DND-41 (cell line): Measurements from ENCODE around the gene C5.

ENCODE experiments used
- ATAC-seq: fragments of 200-7000 bp; cut with Tn5 transposase; 3 replicates; pipeline ENCODE4 v1.9.1; 2021; ENCODE audit warnings: low read depth; ENCODE audit not compliant: insufficient read depth
- DNase-seq: peaks from one replicate; pipeline ENCODE4 v3.0.0-alpha.2; 2020
- H2AFZ ChIP-seq: 2 replicates; pipeline ENCODE4 v1.6.0; 2012; ENCODE audit warnings: low read depth, low read length
- H3K27ac ChIP-seq: 2 replicates; pipeline ENCODE4 v1.5.1; 2012; ENCODE audit warnings: low read length, inconsistent platforms
- H3K27me3 ChIP-seq: fragments of 200-600 bp; sonication (generic); 2 replicates; pipeline ENCODE4 v1.6.0; 2012; ENCODE audit warnings: low read length, mild to moderate bottlenecking, inconsistent platforms; ENCODE audit not compliant: insufficient read depth, poor library complexity
- H3K36me3 ChIP-seq: 2 replicates; pipeline ENCODE4 v1.5.1; 2012; ENCODE audit warnings: low read length, inconsistent platforms; ENCODE audit not compliant: insufficient read depth
- H3K4me1 ChIP-seq: 2 replicates; pipeline ENCODE4 v1.5.1; 2012; ENCODE audit warnings: mild to moderate bottlenecking, low read length; ENCODE audit not compliant: insufficient read depth
- H3K4me2 ChIP-seq: 2 replicates; pipeline ENCODE4 v1.6.0; 2012; ENCODE audit warnings: mild to moderate bottlenecking, moderate library complexity, low read length, inconsistent platforms; ENCODE audit not compliant: insufficient read depth
- H3K4me3 ChIP-seq, 2 experiments: fragments of 200-600 bp in 1 of 2; shearing (Covaris generic) in 1 of 2; 2 replicates each; pipeline ENCODE4 v1.5.1; 2012 to 2016; ENCODE audit warnings: inconsistent platforms in 2 of 2, low read length in 2 of 2, mild to moderate bottlenecking in 2 of 2, low read depth in 1 of 2, moderate library complexity in 1 of 2
- H3K79me2 ChIP-seq: 2 replicates; pipeline ENCODE4 v1.6.0; 2012; ENCODE audit warnings: low read length, inconsistent platforms; ENCODE audit not compliant: insufficient read depth
- H3K9ac ChIP-seq: 2 replicates; pipeline ENCODE4 v1.6.0; 2012; ENCODE audit warnings: low read depth, mild to moderate bottlenecking, inconsistent platforms, low read length, moderate library complexity
- H3K9me3 ChIP-seq: 2 replicates; pipeline ENCODE4 v1.5.1; 2012; ENCODE audit warnings: low read length, moderate library complexity, mild to moderate bottlenecking, inconsistent platforms; ENCODE audit not compliant: insufficient read depth, severe bottlenecking
- H4K20me1 ChIP-seq: 2 replicates; pipeline ENCODE4 v1.6.0; 2012; ENCODE audit warnings: low read length; ENCODE audit not compliant: insufficient read depth
- CTCF ChIP-seq: IDR thresholded peaks from 2 replicates; pipeline ENCODE4 v1.5.1; 2012; ENCODE audit warnings: borderline replicate concordance, low read length, moderate library complexity, mild to moderate bottlenecking; ENCODE audit not compliant: poor library complexity, severe bottlenecking; ENCODE audit errors: extremely low read depth
- EZH2 ChIP-seq: IDR thresholded peaks from 3 replicates; pipeline ENCODE4 v1.6.1; 2012; ENCODE audit warnings: borderline replicate concordance, low read depth, mild to moderate bottlenecking, moderate library complexity, low read length, inconsistent platforms; ENCODE audit not compliant: severe bottlenecking

C5 gene

GRCh38 chr9:120920806-120921178 lies 129.3 kb downstream of the C5 start:
- Histone ChIP-seq H3K4me2 (no peak overlapping the region), H4K20me1 (no peaks in the 10 kb centered on the region), H3K27me3 (no peaks in the 10 kb centered on the region), H3K4me3 (no peak overlapping the region), H2AFZ (no peak overlapping the region), H3K79me2 (no peaks in the 10 kb centered on the region), H3K9me3 (no peaks in the 10 kb centered on the region), H3K27ac (no peak overlapping the region), H3K4me1 (peaks cover 12% of the 10 kb centered on the region), H3K36me3 (no peaks in the 10 kb centered on the region), H3K9ac (no peak overlapping the region)
- TF ChIP-seq CTCF = no peak
- TF ChIP-seq EZH2 = no peak
- DNase-seq (no peak), ATAC-seq (no peak)

- Histone ChIP-seq H3K36me3 (no peaks in the 10 kb centered on the region), H3K4me2 (no peak overlapping the region), H4K20me1 (no peaks in the 10 kb centered on the region), H3K9ac (no peak overlapping the region), H2AFZ (no peak overlapping the region), H3K27ac (no peak overlapping the region), H3K9me3 (no peaks in the 10 kb centered on the region), H3K27me3 (no peaks in the 10 kb centered on the region), H3K79me2 (no peaks in the 10 kb centered on the region), H3K4me1 (peaks cover 10% of the 10 kb centered on the region), H3K4me3 (no peak overlapping the region)
- ATAC-seq (no peak), DNase-seq (no peak)
- no peak for TF ChIP-seq CTCF
- no peak for TF ChIP-seq EZH2
Measured at GRCh38 chr9:120919843-120920805, 130.0 kb downstream of the C5 start.

GRCh38 chr9:120918931-120919842 lies 130.9 kb downstream of the C5 start:
- Histone ChIP-seq H2AFZ (no peak overlapping the region), H3K79me2 (no peaks in the 10 kb centered on the region), H3K4me2 (no peak overlapping the region), H3K27me3 (no peaks in the 10 kb centered on the region), H4K20me1 (no peaks in the 10 kb centered on the region), H3K27ac (no peak overlapping the region), H3K9me3 (no peaks in the 10 kb centered on the region), H3K4me1 (peaks cover 10% of the 10 kb centered on the region), H3K36me3 (no peaks in the 10 kb centered on the region), H3K4me3 (no peak overlapping the region), H3K9ac (no peak overlapping the region)
- TF ChIP-seq CTCF (no peak), EZH2 (no peak)
- DNase-seq (no peak), ATAC-seq (no peak)
